H4 (cell line): ENCODE data around the gene USP32. TPM values are rescaled to one million over a fixed set of nuclear protein-coding genes. Genes with fewer than 3 reads are reported as not detected.

Experiments used
- DNase-seq: peaks from one replicate; pipeline ENCODE4 v3.0.0-alpha.2; 2015; ENCODE audit warnings: low spot score
- total RNA-seq: library from RNA; depleted of rRNA; stranded (reverse); fragments of >200 nt; shearing (Covaris generic); gene quantifications from 2 replicates; pipeline ENCODE4 v1.2.3, GENCODE V29; 2014

USP32 gene
- total RNA-seq, 1 experiment from 2014 or later = 29.4 TPM

GRCh38 chr17:60301649-60302048 is 90.3 kb downstream of the USP32 start:
- no peak for DNase-seq

DNA sequence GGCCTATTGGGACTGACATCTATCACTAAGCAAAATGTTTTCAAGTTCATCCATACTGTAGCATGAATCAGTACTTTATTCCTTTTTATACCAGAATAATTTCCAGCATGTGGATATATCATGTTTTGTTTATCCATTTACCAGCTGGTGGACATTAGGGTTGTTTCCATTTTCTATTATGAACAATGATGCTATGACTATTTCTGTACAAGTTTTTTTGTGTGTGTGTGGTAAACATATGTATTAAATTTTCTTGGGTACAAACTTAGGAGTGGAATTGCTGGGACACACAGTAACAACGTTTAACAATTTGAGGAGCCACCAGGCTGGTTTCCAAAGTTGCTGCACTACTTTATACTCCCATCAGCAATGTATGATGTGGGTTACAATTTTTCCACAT is 91.0 kb downstream of the USP32 start:
- no peak for DNase-seq

DNA sequence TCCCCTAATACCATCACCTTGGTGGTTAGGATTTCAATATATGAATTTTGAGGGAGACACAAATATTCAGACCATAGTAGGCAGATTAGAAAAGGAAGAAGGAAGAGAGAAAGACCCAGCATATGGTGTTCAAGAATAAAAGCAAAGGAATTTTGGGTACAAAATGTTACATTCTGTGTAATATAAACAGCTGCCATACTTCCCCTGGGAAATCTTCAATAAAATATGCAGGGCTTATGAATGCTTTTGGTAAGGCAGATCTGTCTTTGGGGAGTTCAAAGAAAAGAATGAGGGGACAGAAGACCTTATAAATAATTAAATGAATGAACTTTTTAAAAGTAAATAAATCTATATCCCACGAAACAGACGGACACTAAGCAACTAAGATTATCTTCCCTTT is 91.9 kb downstream of the USP32 start:
- no peak for DNase-seq

DNA sequence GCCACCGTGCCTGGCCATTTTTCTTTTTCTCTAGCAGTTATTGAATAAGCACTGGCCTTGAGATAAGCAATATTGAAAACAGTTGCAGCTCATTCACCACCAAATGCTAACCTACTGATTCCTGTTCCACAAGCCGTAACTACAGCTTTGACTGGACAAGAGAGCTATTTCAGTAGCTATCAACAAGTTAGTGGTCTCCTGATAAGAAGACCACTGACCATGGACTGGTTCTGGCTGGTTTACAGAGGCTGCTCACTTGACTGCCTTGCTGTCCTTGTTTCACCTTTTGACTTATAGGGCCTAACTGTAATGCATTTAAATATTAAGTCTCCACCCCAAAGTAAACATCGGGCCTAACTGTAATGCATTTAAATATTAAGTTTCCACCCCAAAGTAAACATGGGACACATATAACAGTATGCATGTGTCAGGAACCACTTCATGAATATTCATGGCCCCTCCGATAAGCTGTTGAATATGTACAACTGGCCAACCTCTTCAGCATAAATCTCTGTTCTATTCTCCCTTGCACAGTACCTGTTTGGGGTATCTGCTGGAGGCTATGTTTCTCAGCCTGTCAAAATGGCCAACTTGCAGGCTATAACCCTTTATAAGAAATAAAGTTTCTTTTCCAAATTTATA is 94.1 kb downstream of the USP32 start:
- DNase-seq = no peak

- DNase-seq = no peak
Observed at GRCh38 chr17:60296177-60296576, 95.8 kb downstream of the USP32 start.

DNA sequence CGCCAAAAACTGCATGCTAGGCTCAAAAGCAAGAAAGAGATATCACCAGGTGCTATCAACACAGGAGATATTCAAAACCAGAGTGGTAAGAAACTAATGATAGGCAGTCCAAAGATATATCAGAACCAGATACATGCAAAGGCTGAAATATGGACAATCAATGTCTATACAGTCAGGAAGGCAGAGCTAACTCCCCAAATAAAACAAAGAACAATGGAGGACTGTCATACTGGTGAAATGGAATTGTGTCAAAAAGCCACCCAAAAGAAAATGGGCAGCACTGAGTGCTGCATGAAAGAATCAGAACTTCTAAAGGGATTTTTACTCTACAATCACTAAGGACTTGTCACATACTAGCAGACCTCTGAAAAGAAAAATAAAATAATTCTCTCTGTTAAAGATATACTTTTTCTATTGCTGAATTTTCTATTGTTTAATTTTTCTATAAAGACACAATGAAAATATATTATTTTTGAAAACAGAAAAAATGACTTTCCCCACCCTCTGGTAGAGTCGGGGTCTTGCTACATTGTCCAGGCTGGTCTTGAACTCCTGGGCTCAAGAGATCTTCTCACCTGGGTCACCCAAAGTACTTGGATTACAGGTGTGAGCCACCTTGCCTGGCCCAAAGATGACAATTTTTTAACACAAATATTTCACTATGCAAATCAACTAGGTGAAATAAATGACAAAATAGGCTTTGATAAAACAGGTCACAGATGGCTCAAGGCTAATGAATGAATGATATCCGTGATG is 98.2 kb downstream of the USP32 start:
- no peak for DNase-seq

GRCh38 chr17:60292697-60293096 is 99.2 kb downstream of the USP32 start:
- no peak for DNase-seq

DNA sequence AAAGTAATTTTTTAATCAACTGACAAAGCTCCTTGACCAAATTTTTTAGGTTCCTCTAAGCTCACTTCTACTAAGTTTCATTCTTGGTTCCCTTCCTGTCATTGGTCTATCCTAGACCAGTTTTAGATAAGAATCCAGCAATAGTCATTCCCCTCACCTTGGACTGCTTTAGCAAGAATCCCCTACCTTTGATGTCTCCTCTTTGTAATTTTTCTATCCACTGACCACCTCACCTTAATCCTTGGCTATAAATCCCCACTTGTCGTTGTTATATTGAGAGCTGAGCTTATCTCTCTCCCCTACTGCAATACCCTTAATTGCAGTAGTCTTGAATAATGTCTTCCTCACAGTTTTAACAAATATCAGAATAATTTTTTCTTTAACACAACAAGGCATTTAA is 107.2 kb downstream of the USP32 start:
- no peak for DNase-seq

DNA sequence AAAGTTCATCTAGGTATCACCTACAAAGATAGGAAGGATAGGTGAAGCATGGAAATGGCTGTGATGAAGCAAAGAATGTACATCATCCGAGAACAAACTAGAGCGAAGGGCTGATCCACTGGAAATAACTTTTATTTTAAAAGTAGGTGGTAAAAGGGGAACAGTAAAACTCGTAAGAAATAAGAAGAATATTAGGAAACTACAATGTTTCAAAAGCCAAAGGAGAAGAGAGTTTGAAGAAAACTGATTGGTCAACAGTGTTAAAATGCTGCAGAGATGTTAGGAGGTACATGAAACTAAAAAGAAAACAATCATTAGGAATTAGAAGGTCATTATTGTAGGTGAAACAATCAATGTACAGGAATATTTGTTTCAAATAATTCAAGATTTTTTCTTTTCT is 108.1 kb downstream of the USP32 start:
- no peak for DNase-seq

- no peak for DNase-seq
Observed at GRCh38 chr17:60280673-60281072, 111.3 kb downstream of the USP32 start.

GRCh38 chr17:60278237-60278636 is 113.7 kb downstream of the USP32 start:
- no peak for DNase-seq

- no peak for DNase-seq
Observed at GRCh38 chr17:60277258-60277657, 114.7 kb downstream of the USP32 start.

DNA sequence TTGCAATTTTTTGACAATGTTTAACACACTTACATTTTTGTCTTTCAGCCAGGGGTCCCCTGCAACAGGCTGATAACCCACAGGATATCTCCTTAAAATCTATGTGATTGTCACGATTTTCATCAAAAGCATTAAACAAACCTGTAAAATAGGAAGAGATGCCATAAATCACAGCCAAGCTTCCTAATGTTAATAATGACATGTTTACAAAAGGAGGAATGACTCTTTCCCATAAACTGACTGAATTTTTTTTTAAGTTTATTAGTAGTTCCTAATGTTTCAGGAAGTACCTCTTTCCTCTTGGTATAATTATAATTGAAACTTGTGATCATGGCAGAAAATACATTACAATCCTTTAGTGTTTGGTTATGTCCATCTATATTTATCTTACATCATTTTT is 122.5 kb downstream of the USP32 start:
- DNase-seq = no peak

- no peak for DNase-seq
Observed at GRCh38 chr17:60260540-60260939, 131.4 kb downstream of the USP32 start.

DNA sequence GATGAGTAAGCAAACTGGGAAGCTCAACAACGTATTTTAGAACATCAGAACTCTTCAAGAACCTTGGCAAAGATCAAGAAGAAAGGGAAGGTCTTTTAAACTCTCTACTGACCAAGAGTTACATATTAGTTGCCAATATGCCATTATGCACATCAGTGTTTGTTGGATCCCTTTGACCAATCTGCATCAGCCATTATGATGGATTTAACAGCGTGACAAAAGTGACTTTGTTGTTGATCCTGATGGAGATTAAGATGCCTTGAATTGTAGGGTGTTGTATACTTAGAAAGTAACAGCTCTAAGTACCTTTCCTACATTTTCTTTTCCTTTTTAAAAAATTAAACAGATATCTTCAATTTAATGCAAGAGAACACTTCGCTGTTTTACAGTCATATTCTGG is 133.6 kb downstream of the USP32 start:
- no peak for DNase-seq

DNA sequence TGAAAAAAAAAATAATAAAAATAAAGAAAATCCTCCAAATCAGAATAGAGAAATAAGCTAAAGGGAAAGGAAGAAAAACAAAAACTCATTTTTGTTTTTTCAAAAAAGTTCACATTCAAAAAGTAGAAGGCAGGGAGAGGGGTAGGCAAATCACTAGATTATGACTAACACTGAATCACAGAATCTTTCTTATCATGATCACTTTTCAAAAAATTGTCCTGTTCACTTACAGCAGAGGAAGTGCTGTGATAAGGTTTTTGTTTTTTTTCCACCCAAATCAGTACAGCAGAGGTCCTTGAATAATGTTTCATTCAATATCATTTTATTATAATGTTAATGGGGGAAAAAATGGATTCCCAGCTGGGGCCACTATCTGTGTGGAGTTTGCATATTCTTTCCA is 135.8 kb downstream of the USP32 start:
- no peak for DNase-seq

DNA sequence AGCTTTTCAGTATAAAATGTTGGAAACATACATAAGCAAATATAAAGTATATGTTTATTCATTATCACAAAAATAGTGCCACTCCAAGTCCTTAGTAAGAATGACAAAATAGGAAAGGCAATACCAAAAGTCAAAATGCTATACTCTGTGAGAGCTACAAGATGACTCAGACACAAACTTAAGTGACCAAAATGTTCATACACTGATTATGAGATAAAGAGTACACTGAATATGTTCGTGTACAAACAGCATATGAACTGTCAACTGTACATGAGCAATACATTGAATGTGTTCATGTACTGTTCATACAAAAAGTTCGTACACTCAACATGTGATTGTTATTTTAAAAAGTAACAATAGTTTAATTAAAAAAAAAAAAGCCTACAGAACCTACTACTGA is 138.9 kb downstream of the USP32 start:
- DNase-seq = no peak

DNA sequence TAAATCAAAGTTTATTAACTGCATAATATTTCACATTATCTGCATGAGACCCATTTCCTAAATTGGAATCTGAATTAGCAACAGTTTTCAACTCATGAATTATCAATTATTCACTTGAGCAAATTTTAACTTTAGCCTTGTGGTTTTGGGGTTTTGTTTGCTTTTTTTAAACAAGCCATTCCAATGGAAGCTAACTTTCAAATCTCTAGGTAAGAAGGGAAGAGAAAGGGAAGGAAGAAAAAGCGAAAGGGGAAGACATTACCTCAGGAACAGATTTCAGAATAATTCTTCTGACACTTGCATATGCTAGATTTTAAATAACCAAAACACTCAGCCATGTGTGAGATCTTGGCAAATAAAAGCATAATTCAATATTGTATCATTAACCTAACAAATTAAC is 139.5 kb downstream of the USP32 start:
- no peak for DNase-seq

- DNase-seq = no peak
Observed at GRCh38 chr17:60249290-60249826, 142.6 kb downstream of the USP32 start.

GRCh38 chr17:60248618-60249289 is 143.2 kb downstream of the USP32 start:
- DNase-seq = no peak

GRCh38 chr17:60247836-60248461 is 144.0 kb downstream of the USP32 start:
- no peak for DNase-seq

GRCh38 chr17:60244656-60245055 is 147.3 kb downstream of the USP32 start:
- no peak for DNase-seq
